GM12878 (cell line): Measurements from ENCODE around the gene PHLDA2. TPM values are rescaled to one million over a fixed set of nuclear protein-coding genes. Genes with fewer than 3 reads are reported as not detected.

Source experiments
- ATAC-seq: fragments of 200-7000 bp; cut with Tn5 transposase; 3 replicates; pipeline ENCODE4 v1.9.1; 2020; ENCODE audit warnings: mild to moderate bottlenecking, moderate library complexity
- BruUV-seq: library from RNA; stranded (reverse); fragments of 400-500 nt; replicated peaks from 2 replicates; lab custom pipeline; 2021; lab: Mats Ljungman, UMichigan
- CTCF ChIA-PET: fragments of 300-600 bp; sonication (Branson Sonifier 250); formaldehyde crosslinking; extraction: SDS; loops from one replicate; lab custom pipeline; 2021; ENCODE audit warnings: inconsistent platforms; lab: Yijun Ruan, JAX
- POLR2A ChIA-PET: fragments of 350-600 bp; formaldehyde crosslinking; extraction: SDS; loops from one replicate; lab custom pipeline; 2021; ENCODE audit warnings: inconsistent platforms; lab: Charles Lee
- RAD21 ChIA-PET: fragments of 300-600 bp; sonication (Branson Sonifier 250); formaldehyde crosslinking; loops from one replicate; lab custom pipeline; 2023; ENCODE audit warnings: antibody characterized with exemption; ENCODE audit not compliant: unreplicated experiment; lab: Charles Lee
- SMC1A ChIA-PET: fragments of 300-600 bp; sonication (Branson Sonifier 250); formaldehyde crosslinking; loops from one replicate; lab custom pipeline; 2023; ENCODE audit not compliant: unreplicated experiment, uncharacterized antibody; lab: Charles Lee
- DNase-seq: peaks from one replicate; pipeline ENCODE4 v3.0.0-alpha.2; 2011; ENCODE audit warnings: low read depth, low spot score
- FAIRE-seq: peaks from 3 replicates; lab custom pipeline; 2011; peaks lifted over from hg19 to GRCh38; lab: Jason Lieb, UNC
- H2AFZ ChIP-seq: 2 replicates; pipeline ENCODE4 v1.6.0; 2011; ENCODE audit warnings: low read depth, low read length, control low read depth; ENCODE audit not compliant: control insufficient read depth
- H3K27ac ChIP-seq: 2 replicates; pipeline ENCODE4 v1.5.1; 2011; ENCODE audit warnings: control low read depth; ENCODE audit not compliant: control insufficient read depth, insufficient read depth
- H3K27me3 ChIP-seq, 2 experiments: replicated peaks in 1 of 2; 2 replicates each; pipeline versions ENCODE4 v1.6.0 to v1.6.1; 2011; ENCODE audit warnings: low read length in 1 of 2; ENCODE audit not compliant: control insufficient read depth in 2 of 2, insufficient read depth in 2 of 2
- H3K36me3 ChIP-seq, 2 experiments: 2 replicates each; pipeline ENCODE4 v1.5.1; 2011; ENCODE audit warnings: low read length in 1 of 2; ENCODE audit not compliant: control insufficient read depth in 2 of 2, insufficient read depth in 2 of 2
- H3K4me1 ChIP-seq: 2 replicates; pipeline ENCODE4 v1.6.1; 2011; ENCODE audit warnings: mild to moderate bottlenecking, low read length, moderate library complexity, mixed read lengths; ENCODE audit not compliant: control insufficient read depth, insufficient read depth
- H3K4me2 ChIP-seq: 2 replicates; pipeline ENCODE4 v1.6.0; 2011; ENCODE audit warnings: control low read depth; ENCODE audit not compliant: control insufficient read depth, insufficient read depth
- H3K4me3 ChIP-seq: fragments of 200-600 bp; sonication (generic); 2 replicates; pipeline ENCODE4 v1.5.1; 2016
- H3K79me2 ChIP-seq: 2 replicates; pipeline ENCODE4 v1.6.0; 2011; ENCODE audit warnings: low read length; ENCODE audit not compliant: control insufficient read depth, insufficient read depth
- H3K9ac ChIP-seq: 2 replicates; pipeline ENCODE4 v1.8.0; 2011; ENCODE audit warnings: low read length, control low read depth, mixed read lengths; ENCODE audit not compliant: control insufficient read depth, insufficient read depth
- H3K9me3 ChIP-seq: replicated peaks from 3 replicates; pipeline ENCODE4 v1.5.1; 2011; ENCODE audit warnings: mild to moderate bottlenecking, low read length; ENCODE audit not compliant: control insufficient read depth, insufficient read depth
- H4K20me1 ChIP-seq: 2 replicates; pipeline ENCODE4 v1.6.0; 2011; ENCODE audit not compliant: control insufficient read depth, insufficient read depth
- LARP7 ChIP-seq: fragments of 450-650 bp; IDR thresholded peaks from 2 replicates; pipeline ENCODE4 v1.6.1; 2017; ENCODE audit warnings: mild to moderate bottlenecking
- NR2F1 ChIP-seq: fragments of 450-650 bp; conservative IDR thresholded peaks from 2 replicates; pipeline ENCODE4 v1.6.1; 2017; ENCODE audit warnings: mild to moderate bottlenecking
- PAX5 ChIP-seq: IDR thresholded peaks from 2 replicates; pipeline ENCODE4 v1.6.1; 2011; ENCODE audit warnings: low read depth, low read length, borderline replicate concordance
- RAD21 ChIP-seq: IDR thresholded peaks from 2 replicates; pipeline ENCODE4 v1.6.1; 2011; ENCODE audit warnings: mild to moderate bottlenecking, low read depth, low read length, moderate library complexity; ENCODE audit not compliant: insufficient read depth
- WGBS: methylation state at CpG from one replicate; pipeline ENCODE4 v1.1.6; 2016; ENCODE audit warnings: low lambda C conversion rate; ENCODE audit not compliant: insufficient replicate concordance, insufficient coverage; ENCODE audit errors: missing lambda C conversion rate; 5-methylcytosine and 5-hydroxymethylcytosine counted together
- in situ Hi-C: fragments of 300-500 bp; cut with MboI; formaldehyde crosslinking; loops from 9 replicates; pipeline ENCODE4 v1.14.3; 2018; ENCODE audit warnings: mixed read lengths
- intact Hi-C: fragments of 100-400 bp; cut with micrococcal nuclease; formaldehyde crosslinking; loops from one replicate; pipeline ENCODE4 v1.14.2; 2022; ENCODE audit not compliant: unreplicated experiment
- polyA plus RNA-seq, 11 experiments: library from polyadenylated mRNA; depleted of rRNA in 4 of 11; unstranded in 6 of 11; stranded (reverse) in 5 of 11; fragments of >200 nt; fragmentation: Nextera tagmentation in 4 of 11; fragmentation: Illumina TruSeq in 1 of 11; extraction: Ambion mirVana in 4 of 11; extraction: Trizol in 1 of 11; gene quantifications; 1 replicate in 1 of 11; 2 replicates in 10 of 11; pipeline versions ENCODE4 v1.2.1 to v1.2.3, GENCODE V29; 2011 to 2016; ENCODE audit warnings: inconsistent platforms in 2 of 11, missing spikeins in 2 of 11, low read depth in 1 of 11
- total RNA-seq, 4 experiments: library from RNA; depleted of rRNA in 3 of 4; stranded (reverse); fragments of >200 nt in 3 of 4; fragmentation: Illumina TruSeq in 1 of 4; extraction: Trizol in 1 of 4; gene quantifications; 2 replicates each; pipeline versions ENCODE4 v1.2.1 to v1.2.3, GENCODE V29; 2013 to 2021
- TF ChIP-seq, protein P1 (sequence below): fragments of 150-350 bp; IDR thresholded peaks from 2 replicates; pipeline ENCODE4 v1.6.1; 2016; ENCODE audit warnings: low read depth, low read length
- TF ChIP-seq, protein P2 (sequence below): fragments of 450-650 bp; IDR thresholded peaks from 2 replicates; pipeline ENCODE4 v1.6.1; 2016; ENCODE audit warnings: mild to moderate bottlenecking
- TF ChIP-seq, protein P3 (sequence below): fragments of 450-650 bp; formaldehyde crosslinking; IDR thresholded peaks from 2 replicates; pipeline ENCODE4 v1.4.0; 2022; ENCODE audit warnings: mild to moderate bottlenecking, moderate library complexity
- TF ChIP-seq, protein P4 (sequence below): IDR thresholded peaks from 2 replicates; pipeline ENCODE4 v1.6.1; 2011; ENCODE audit warnings: borderline replicate concordance, low read depth, mild to moderate bottlenecking, moderate library complexity, low read length; ENCODE audit not compliant: insufficient read depth, poor library complexity, severe bottlenecking
- TF ChIP-seq, protein P5 (sequence below): IDR thresholded peaks from 2 replicates; pipeline ENCODE4 v1.6.1; 2012; ENCODE audit warnings: low read depth, low read length, improper control_type of control experiment

Gene PHLDA2
- total and polyA plus RNA-seq, 10 of the 15 experiments (the other 5 are each of a cell fraction or from before 2014, with no cell fraction given): 0.15 to 0.49 (median 0.16) TPM; not detected in 7

DNA sequence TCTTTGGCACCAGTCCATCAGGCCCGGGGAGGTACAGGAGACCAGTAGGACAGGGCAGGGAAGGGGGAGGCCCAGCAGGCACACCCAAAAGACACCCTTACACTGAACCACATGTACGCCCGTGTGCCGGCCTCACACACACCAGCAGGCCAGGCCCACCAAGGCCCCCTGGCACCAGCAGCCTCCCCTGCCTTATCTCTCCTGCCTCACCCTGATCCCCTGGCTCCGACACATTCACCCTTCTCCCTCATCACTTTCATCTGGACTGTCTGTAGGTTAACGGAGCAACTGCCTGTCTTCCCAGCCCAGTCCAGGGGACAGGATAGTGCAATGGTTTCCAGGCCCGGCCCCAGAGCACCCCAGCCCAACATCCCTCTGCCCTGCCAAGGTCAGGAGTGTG, 48.6 kb downstream of the PHLDA2 start:
- in situ Hi-C loops: no loop called here
- H3K27me3 ChIP-seq: peaks cover 7 to 9% of the 10 kb centered on the region in 2 experiments; a peak in 3 of 4 replicates
- no peak for FAIRE-seq
- no peak for TF ChIP-seq LARP7
- TF ChIP-seq, protein P1, sequence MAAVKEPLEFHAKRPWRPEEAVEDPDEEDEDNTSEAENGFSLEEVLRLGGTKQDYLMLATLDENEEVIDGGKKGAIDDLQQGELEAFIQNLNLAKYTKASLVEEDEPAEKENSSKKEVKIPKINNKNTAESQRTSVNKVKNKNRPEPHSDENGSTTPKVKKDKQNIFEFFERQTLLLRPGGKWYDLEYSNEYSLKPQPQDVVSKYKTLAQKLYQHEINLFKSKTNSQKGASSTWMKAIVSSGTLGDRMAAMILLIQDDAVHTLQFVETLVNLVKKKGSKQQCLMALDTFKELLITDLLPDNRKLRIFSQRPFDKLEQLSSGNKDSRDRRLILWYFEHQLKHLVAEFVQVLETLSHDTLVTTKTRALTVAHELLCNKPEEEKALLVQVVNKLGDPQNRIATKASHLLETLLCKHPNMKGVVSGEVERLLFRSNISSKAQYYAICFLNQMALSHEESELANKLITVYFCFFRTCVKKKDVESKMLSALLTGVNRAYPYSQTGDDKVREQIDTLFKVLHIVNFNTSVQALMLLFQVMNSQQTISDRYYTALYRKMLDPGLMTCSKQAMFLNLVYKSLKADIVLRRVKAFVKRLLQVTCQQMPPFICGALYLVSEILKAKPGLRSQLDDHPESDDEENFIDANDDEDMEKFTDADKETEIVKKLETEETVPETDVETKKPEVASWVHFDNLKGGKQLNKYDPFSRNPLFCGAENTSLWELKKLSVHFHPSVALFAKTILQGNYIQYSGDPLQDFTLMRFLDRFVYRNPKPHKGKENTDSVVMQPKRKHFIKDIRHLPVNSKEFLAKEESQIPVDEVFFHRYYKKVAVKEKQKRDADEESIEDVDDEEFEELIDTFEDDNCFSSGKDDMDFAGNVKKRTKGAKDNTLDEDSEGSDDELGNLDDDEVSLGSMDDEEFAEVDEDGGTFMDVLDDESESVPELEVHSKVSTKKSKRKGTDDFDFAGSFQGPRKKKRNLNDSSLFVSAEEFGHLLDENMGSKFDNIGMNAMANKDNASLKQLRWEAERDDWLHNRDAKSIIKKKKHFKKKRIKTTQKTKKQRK: no peak
- TF ChIP-seq RAD21: no peak
- TF ChIP-seq, protein P2, sequence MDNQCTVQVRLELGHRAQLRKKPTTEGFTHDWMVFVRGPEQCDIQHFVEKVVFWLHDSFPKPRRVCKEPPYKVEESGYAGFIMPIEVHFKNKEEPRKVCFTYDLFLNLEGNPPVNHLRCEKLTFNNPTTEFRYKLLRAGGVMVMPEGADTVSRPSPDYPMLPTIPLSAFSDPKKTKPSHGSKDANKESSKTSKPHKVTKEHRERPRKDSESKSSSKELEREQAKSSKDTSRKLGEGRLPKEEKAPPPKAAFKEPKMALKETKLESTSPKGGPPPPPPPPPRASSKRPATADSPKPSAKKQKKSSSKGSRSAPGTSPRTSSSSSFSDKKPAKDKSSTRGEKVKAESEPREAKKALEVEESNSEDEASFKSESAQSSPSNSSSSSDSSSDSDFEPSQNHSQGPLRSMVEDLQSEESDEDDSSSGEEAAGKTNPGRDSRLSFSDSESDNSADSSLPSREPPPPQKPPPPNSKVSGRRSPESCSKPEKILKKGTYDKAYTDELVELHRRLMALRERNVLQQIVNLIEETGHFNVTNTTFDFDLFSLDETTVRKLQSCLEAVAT: no peak
- TF ChIP-seq, protein P3, sequence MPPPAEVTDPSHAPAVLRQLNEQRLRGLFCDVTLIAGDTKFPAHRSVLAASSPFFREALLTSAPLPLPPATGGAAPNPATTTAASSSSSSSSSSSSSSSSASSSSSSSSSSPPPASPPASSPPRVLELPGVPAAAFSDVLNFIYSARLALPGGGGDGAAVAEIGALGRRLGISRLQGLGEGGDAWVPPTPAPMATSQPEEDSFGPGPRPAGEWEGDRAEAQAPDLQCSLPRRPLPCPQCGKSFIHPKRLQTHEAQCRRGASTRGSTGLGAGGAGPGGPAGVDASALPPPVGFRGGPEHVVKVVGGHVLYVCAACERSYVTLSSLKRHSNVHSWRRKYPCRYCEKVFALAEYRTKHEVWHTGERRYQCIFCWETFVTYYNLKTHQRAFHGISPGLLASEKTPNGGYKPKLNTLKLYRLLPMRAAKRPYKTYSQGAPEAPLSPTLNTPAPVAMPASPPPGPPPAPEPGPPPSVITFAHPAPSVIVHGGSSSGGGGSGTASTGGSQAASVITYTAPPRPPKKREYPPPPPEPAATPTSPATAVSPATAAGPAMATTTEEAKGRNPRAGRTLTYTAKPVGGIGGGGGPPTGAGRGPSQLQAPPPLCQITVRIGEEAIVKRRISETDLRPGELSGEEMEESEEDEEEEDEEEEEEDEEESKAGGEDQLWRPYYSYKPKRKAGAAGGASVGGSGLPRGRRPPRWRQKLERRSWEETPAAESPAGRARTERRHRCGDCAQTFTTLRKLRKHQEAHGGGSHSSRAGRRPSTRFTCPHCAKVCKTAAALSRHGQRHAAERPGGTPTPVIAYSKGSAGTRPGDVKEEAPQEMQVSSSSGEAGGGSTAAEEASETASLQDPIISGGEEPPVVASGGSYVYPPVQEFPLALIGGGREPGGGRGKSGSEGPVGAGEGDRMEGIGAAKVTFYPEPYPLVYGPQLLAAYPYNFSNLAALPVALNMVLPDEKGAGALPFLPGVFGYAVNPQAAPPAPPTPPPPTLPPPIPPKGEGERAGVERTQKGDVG (CRISPR knock-in tag): no peak
- no peak for TF ChIP-seq PAX5
- TF ChIP-seq, protein P4, sequence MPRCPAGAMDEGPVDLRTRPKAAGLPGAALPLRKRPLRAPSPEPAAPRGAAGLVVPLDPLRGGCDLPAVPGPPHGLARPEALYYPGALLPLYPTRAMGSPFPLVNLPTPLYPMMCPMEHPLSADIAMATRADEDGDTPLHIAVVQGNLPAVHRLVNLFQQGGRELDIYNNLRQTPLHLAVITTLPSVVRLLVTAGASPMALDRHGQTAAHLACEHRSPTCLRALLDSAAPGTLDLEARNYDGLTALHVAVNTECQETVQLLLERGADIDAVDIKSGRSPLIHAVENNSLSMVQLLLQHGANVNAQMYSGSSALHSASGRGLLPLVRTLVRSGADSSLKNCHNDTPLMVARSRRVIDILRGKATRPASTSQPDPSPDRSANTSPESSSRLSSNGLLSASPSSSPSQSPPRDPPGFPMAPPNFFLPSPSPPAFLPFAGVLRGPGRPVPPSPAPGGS: no peak
- TF ChIP-seq NR2F1: no peak
- TF ChIP-seq, protein P5, sequence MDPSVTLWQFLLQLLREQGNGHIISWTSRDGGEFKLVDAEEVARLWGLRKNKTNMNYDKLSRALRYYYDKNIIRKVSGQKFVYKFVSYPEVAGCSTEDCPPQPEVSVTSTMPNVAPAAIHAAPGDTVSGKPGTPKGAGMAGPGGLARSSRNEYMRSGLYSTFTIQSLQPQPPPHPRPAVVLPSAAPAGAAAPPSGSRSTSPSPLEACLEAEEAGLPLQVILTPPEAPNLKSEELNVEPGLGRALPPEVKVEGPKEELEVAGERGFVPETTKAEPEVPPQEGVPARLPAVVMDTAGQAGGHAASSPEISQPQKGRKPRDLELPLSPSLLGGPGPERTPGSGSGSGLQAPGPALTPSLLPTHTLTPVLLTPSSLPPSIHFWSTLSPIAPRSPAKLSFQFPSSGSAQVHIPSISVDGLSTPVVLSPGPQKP: no peak

More for the DNA sequence above, 48.6 kb downstream of the PHLDA2 start:
- H3K79me2 ChIP-seq: no peaks in the 10 kb centered on the region
- H3K4me3 ChIP-seq: no peak overlapping the region
- ChIA-PET RAD21 (no interaction called here), POLR2A (no interaction called here), CTCF (interaction anchor here (1.0 kb wide), 1 partner anchor 348 kb away, joined by 4 read pairs; no protein-coding TSS in a partner anchor), SMC1A (no interaction called here)
- ATAC-seq (no peak), DNase-seq (no peak)
- no peak overlapping the region for H3K27ac ChIP-seq
- H4K20me1 ChIP-seq: no peaks in the 10 kb centered on the region
- peaks cover 5% of the 10 kb centered on the region for H3K4me1 ChIP-seq
- H3K9me3 ChIP-seq: no peaks in the 10 kb centered on the region; the same call in 2 of the 3 replicates
- H3K36me3 ChIP-seq: no peaks in the 10 kb centered on the region
- intact Hi-C loops: no loop called here
- H3K9ac ChIP-seq: no peak overlapping the region
- no peak overlapping the region for H2AFZ ChIP-seq
- no peak overlapping the region for H3K4me2 ChIP-seq
- 35% methylated on average over 7 of the region's 7 CpGs for WGBS
- BruUV-seq: no TSS peak
